ENCODE data around the gene MPPED1. TPM values are rescaled to one million over a fixed set of nuclear protein-coding genes. Genes with fewer than 3 reads are reported as not detected.

MPPED1 gene
- polyA plus RNA-seq, 1 donor = 0.61 TPM

DNA sequence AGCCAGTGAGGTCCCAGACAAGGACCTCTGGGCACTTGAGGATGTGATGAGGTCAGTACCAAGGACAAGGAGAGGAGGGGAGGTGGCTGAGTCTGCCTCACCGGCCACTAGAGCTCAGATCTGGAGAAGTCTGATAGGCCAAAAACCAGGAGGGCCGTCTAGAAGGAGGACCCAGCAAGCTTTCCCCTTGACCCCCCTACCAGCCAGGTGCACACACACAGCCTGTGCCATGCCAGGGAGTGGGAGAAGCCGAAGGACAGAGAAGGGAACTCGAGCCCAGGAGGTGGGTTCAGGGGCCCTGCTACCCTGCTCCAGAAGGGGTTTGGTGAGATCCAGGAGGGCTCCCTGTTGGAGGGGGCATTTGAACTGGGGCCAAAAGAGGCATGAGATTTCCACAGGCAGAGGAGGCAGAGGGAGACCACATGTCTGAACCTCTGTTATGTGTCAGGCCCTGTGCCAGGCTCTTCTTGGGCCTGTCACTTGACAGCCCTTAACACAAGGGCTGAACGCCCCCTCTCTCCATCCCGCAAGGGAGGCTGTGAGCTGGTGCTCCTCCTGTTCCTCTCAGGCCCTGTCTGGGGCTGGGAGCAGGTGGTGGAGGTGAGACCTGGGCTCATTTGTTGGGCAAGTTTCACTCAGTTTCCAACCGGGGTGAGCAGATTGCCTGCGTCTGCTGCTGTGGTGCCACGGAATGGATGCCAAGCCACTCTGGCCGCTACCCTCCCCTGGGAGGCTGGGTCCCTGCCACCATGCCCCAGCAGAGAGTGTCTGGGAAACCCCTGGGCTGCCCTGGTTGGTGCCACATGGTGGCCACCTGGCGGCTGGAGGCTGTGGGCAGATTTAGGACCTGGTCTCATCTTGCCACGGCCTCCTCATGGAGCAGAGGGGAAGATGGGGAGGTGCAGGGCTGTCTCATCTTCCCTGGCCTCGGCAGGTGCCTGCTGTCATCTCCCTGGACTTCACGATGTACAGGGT lies 65.2 kb downstream of the MPPED1 start:
- Histone ChIP-seq H3K27me3 (ENCODE audit: control insufficient read depth, insufficient read depth, low read length) (no peaks in the 10 kb centered on the region), H3K9me3 (ENCODE audit: control insufficient read depth, low read depth, low read length) (no peaks in the 10 kb centered on the region), H3K4me3 (ENCODE audit: low read length) (no peak overlapping the region), H3K4me1 (ENCODE audit: control insufficient read depth, insufficient read depth, low read length) (no peaks in the 10 kb centered on the region), H3K27ac (ENCODE audit: low read length) (no peak overlapping the region), H3K36me3 (ENCODE audit: control insufficient read depth, insufficient read depth, low read length) (no peaks in the 10 kb centered on the region)
- no CpG with 5 or more reads among the region's 14 CpGs for WGBS (ENCODE audit: insufficient coverage, low lambda C conversion rate)
- DNase-seq = no peak

- DNase-seq = no peak
- Histone ChIP-seq H3K27ac (ENCODE audit: low read length) (no peak overlapping the region), H3K9me3 (ENCODE audit: control insufficient read depth, low read depth, low read length) (no peaks in the 10 kb centered on the region), H3K4me1 (ENCODE audit: control insufficient read depth, insufficient read depth, low read length) (no peaks in the 10 kb centered on the region), H3K36me3 (ENCODE audit: control insufficient read depth, insufficient read depth, low read length) (no peaks in the 10 kb centered on the region), H3K27me3 (ENCODE audit: control insufficient read depth, insufficient read depth, low read length) (no peaks in the 10 kb centered on the region), H3K4me3 (ENCODE audit: low read length) (no peak overlapping the region)
- 93% methylated on average over 3 of the region's 7 CpGs for WGBS (ENCODE audit: insufficient coverage, low lambda C conversion rate)
Measured at GRCh38 chr22:43477966-43478365, 66.2 kb downstream of the MPPED1 start.

- Histone ChIP-seq H3K9me3 (ENCODE audit: control insufficient read depth, low read depth, low read length) (no peaks in the 10 kb centered on the region), H3K36me3 (ENCODE audit: control insufficient read depth, insufficient read depth, low read length) (no peaks in the 10 kb centered on the region), H3K4me1 (ENCODE audit: control insufficient read depth, insufficient read depth, low read length) (no peaks in the 10 kb centered on the region), H3K4me3 (ENCODE audit: low read length) (no peak overlapping the region), H3K27ac (ENCODE audit: low read length) (no peak overlapping the region), H3K27me3 (ENCODE audit: control insufficient read depth, insufficient read depth, low read length) (no peaks in the 10 kb centered on the region)
- no CpG with 5 or more reads among the region's 21 CpGs for WGBS (ENCODE audit: insufficient coverage, low lambda C conversion rate)
- DNase-seq = no peak
Measured at GRCh38 chr22:43478621-43479300, 66.9 kb downstream of the MPPED1 start.

DNA sequence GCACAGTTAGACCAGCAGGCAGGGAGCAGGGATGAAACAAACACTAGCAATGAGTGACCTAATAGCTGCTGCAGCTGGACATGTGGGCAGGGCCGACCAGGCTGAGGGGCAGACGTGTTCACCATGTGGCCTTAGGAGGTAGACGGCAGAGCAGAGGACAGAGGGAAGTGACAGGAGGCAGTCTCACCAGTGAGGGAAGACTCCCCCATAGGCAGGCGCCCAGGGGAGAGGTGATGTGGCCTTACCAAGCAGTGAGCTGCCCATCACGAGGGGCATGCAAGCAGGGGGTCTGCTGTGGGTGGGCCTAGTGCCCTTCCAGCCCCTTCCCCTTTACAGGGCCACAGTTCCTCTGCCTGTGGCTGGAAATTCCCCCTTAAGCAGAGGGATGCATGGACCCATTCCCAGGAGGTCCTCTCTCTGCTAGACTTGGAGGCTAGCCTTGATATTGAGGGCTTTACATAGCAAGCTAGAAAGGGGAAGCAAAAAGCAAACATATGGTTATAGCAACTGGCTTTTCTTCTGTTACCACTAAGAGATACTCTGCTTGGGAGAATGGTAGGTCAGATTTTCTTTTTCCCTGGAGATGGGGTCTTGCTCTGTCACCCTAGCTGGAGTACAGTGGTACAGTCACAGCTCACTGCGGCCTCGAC lies 67.6 kb downstream of the MPPED1 start:
- no peaks in the 10 kb centered on the region for H3K4me1 ChIP-seq (ENCODE audit: control insufficient read depth, insufficient read depth, low read length)
- no CpG with 5 or more reads among the region's 7 CpGs for WGBS (ENCODE audit: insufficient coverage, low lambda C conversion rate)
- H3K27ac ChIP-seq (ENCODE audit: low read length) = no peak overlapping the region
- no peaks in the 10 kb centered on the region for H3K9me3 ChIP-seq (ENCODE audit: control insufficient read depth, low read depth, low read length)
- H3K27me3 ChIP-seq (ENCODE audit: control insufficient read depth, insufficient read depth, low read length) = no peaks in the 10 kb centered on the region
- no peak overlapping the region for H3K4me3 ChIP-seq (ENCODE audit: low read length)
- H3K36me3 ChIP-seq (ENCODE audit: control insufficient read depth, insufficient read depth, low read length) = no peaks in the 10 kb centered on the region
- no peak for DNase-seq

- Histone ChIP-seq H3K36me3 (ENCODE audit: control insufficient read depth, insufficient read depth, low read length) (no peaks in the 10 kb centered on the region), H3K4me1 (ENCODE audit: control insufficient read depth, insufficient read depth, low read length) (no peaks in the 10 kb centered on the region), H3K9me3 (ENCODE audit: control insufficient read depth, low read depth, low read length) (no peaks in the 10 kb centered on the region), H3K27me3 (ENCODE audit: control insufficient read depth, insufficient read depth, low read length) (no peaks in the 10 kb centered on the region), H3K4me3 (ENCODE audit: low read length) (no peak overlapping the region), H3K27ac (ENCODE audit: low read length) (no peak overlapping the region)
- 90% methylated on average over 2 of the region's 7 CpGs for WGBS (ENCODE audit: insufficient coverage, low lambda C conversion rate)
- DNase-seq = no peak
Measured at GRCh38 chr22:43479962-43480361, 68.1 kb downstream of the MPPED1 start.

DNA sequence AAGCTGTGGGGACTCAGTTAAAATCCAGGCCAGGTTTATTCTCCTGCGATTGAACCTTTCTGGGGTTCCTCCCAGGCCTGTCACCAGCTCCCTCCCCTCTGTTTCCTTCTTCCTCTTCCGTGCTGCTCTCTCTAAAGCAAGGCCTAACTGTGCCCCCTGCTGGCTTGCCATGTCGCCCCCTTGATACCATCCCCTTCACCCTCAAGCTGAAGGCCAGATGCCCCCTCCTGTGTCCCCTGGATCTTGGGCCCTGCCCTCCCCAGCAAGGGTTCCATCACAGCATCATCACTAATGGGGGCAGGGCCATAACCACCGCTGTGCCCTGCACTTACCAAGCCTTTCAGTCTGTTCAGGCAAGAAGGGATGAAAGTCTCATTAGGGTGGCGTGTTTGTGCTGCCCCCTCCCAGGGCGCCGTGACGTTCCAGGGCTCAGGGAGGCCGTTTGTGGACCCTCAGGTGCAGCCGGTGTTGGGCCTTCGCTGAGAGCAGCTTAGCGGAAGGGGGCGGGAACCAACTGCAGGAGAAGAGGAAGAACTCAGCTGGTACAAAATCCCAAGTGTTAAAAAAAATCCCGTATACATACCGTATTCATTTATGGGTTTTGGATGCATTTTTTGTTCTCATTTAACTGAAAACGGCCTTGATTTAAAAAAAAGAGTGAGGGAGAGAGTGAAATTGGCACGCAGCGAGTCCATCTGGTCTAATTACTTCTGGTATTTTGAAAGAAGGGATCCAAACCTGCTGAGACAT lies 69.9 kb downstream of the MPPED1 start:
- H3K36me3 ChIP-seq (ENCODE audit: control insufficient read depth, insufficient read depth, low read length) = no peaks in the 10 kb centered on the region
- WGBS (ENCODE audit: insufficient coverage, low lambda C conversion rate) = 63% methylated on average over 3 of the region's 18 CpGs
- no peaks in the 10 kb centered on the region for H3K27me3 ChIP-seq (ENCODE audit: control insufficient read depth, insufficient read depth, low read length)
- H3K4me3 ChIP-seq (ENCODE audit: low read length) = no peak overlapping the region
- DNase-seq = peak in 1 of 2 donors; percentile 8
- no peaks in the 10 kb centered on the region for H3K9me3 ChIP-seq (ENCODE audit: control insufficient read depth, low read depth, low read length)
- no peaks in the 10 kb centered on the region for H3K4me1 ChIP-seq (ENCODE audit: control insufficient read depth, insufficient read depth, low read length)
- H3K27ac ChIP-seq (ENCODE audit: low read length) = no peak overlapping the region

- Histone ChIP-seq H3K27ac (ENCODE audit: low read length) (no peak overlapping the region), H3K36me3 (ENCODE audit: control insufficient read depth, insufficient read depth, low read length) (no peaks in the 10 kb centered on the region), H3K9me3 (ENCODE audit: control insufficient read depth, low read depth, low read length) (no peaks in the 10 kb centered on the region), H3K27me3 (ENCODE audit: control insufficient read depth, insufficient read depth, low read length) (no peaks in the 10 kb centered on the region), H3K4me1 (ENCODE audit: control insufficient read depth, insufficient read depth, low read length) (no peaks in the 10 kb centered on the region), H3K4me3 (ENCODE audit: low read length) (no peak overlapping the region)
- no CpG with 5 or more reads among the region's 8 CpGs for WGBS (ENCODE audit: insufficient coverage, low lambda C conversion rate)
- no peak for DNase-seq
Measured at GRCh38 chr22:43482318-43482625, 70.5 kb downstream of the MPPED1 start.

DNA sequence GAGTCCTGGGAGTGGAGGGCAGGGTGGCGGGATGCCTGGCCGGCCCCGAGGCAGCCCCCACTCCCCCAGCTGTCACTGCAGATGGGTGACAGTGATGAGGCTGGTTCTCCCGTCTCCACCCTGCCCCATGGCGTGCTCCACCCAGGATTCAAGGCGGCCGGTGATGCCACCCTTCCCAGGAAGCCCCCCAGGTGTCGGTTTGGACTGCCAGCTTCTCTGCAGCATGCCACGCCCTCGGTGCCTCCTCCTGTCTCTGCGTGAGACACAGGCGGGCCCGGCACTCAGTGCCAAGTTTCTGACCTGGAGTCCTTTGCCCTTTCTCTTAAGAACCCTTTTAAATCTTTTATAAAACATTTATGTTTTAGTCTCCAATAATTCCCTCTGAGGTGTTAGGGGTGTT lies 71.5 kb downstream of the MPPED1 start:
- Histone ChIP-seq H3K27me3 (ENCODE audit: control insufficient read depth, insufficient read depth, low read length) (no peaks in the 10 kb centered on the region), H3K4me1 (ENCODE audit: control insufficient read depth, insufficient read depth, low read length) (no peaks in the 10 kb centered on the region), H3K27ac (ENCODE audit: low read length) (no peak overlapping the region), H3K36me3 (ENCODE audit: control insufficient read depth, insufficient read depth, low read length) (no peaks in the 10 kb centered on the region), H3K4me3 (ENCODE audit: low read length) (no peak overlapping the region), H3K9me3 (ENCODE audit: control insufficient read depth, low read depth, low read length) (no peaks in the 10 kb centered on the region)
- WGBS (ENCODE audit: insufficient coverage, low lambda C conversion rate) = no CpG with 5 or more reads among the region's 13 CpGs
- DNase-seq = no peak

DNA sequence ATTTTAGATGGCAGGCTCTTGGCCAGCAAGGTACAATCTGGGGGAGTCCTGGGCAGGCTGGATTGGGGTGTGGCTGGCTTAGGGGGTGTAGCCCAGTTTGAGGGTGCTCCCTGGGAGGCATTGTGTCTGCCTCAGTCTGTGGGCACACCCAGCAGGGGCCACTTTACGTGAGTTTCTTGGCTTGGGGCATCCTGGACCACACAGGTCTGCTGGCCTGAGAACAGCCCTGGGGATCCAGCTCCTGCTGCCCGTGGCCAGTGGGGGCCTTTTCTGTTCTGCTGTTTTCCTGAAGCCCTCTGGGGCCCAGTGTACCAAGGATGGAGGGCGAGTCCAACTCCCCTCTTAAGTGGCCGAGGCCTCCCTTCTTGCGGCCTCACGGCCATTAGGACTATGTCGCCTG lies 71.9 kb downstream of the MPPED1 start:
- WGBS (ENCODE audit: insufficient coverage, low lambda C conversion rate) = no CpG with 5 or more reads among the region's 7 CpGs
- Histone ChIP-seq H3K27ac (ENCODE audit: low read length) (no peak overlapping the region), H3K4me1 (ENCODE audit: control insufficient read depth, insufficient read depth, low read length) (no peaks in the 10 kb centered on the region), H3K36me3 (ENCODE audit: control insufficient read depth, insufficient read depth, low read length) (no peaks in the 10 kb centered on the region), H3K4me3 (ENCODE audit: low read length) (no peak overlapping the region), H3K27me3 (ENCODE audit: control insufficient read depth, insufficient read depth, low read length) (no peaks in the 10 kb centered on the region), H3K9me3 (ENCODE audit: control insufficient read depth, low read depth, low read length) (no peaks in the 10 kb centered on the region)
- DNase-seq = no peak

- no peak for DNase-seq
- Histone ChIP-seq H3K4me1 (ENCODE audit: control insufficient read depth, insufficient read depth, low read length) (no peaks in the 10 kb centered on the region), H3K27ac (ENCODE audit: low read length) (no peak overlapping the region), H3K4me3 (ENCODE audit: low read length) (no peak overlapping the region), H3K27me3 (ENCODE audit: control insufficient read depth, insufficient read depth, low read length) (no peaks in the 10 kb centered on the region), H3K36me3 (ENCODE audit: control insufficient read depth, insufficient read depth, low read length) (no peaks in the 10 kb centered on the region), H3K9me3 (ENCODE audit: control insufficient read depth, low read depth, low read length) (no peaks in the 10 kb centered on the region)
- WGBS (ENCODE audit: insufficient coverage, low lambda C conversion rate) = no CpG with 5 or more reads among the region's 8 CpGs
Measured at GRCh38 chr22:43484227-43484626, 72.4 kb downstream of the MPPED1 start.

All from large intestine (tissue), 3 donors.